Effector memory CD4-positive, alpha-beta T cell (primary cell): ENCODE results near the gene DOCK9.

Experiments
- DNase-seq, 3 donors: peaks; one replicate each; pipeline ENCODE4 v3.0.0-alpha.2; 2020
- H3K27ac ChIP-seq: 2 replicates; pipeline ENCODE4 v1.7.0; 2013; ENCODE audit warnings: mild to moderate bottlenecking, low read length, moderate library complexity; ENCODE audit not compliant: insufficient read depth, poor library complexity, severe bottlenecking
- H3K27me3 ChIP-seq: replicated peaks from 2 replicates; pipeline ENCODE4 v1.7.0; 2013; ENCODE audit warnings: mild to moderate bottlenecking, low read length; ENCODE audit not compliant: insufficient read depth, control insufficient read depth, poor library complexity, severe bottlenecking
- H3K36me3 ChIP-seq: 2 replicates; pipeline ENCODE4 v1.7.0; 2013; ENCODE audit warnings: mild to moderate bottlenecking, low read length, moderate library complexity; ENCODE audit not compliant: control insufficient read depth, insufficient read depth
- H3K4me1 ChIP-seq: 2 replicates; pipeline ENCODE4 v1.7.0; 2013; ENCODE audit warnings: low read length, mild to moderate bottlenecking; ENCODE audit not compliant: control insufficient read depth, insufficient read depth, poor library complexity, severe bottlenecking
- H3K4me3 ChIP-seq: 2 replicates; pipeline ENCODE4 v1.7.0; 2013; ENCODE audit warnings: low read length, low read depth, mild to moderate bottlenecking; ENCODE audit not compliant: insufficient read depth, poor library complexity, severe bottlenecking
- H3K9me3 ChIP-seq: 2 replicates; pipeline ENCODE4 v1.7.0; 2013; ENCODE audit warnings: mild to moderate bottlenecking, low read length, moderate library complexity; ENCODE audit not compliant: control insufficient read depth

Gene DOCK9

DNA sequence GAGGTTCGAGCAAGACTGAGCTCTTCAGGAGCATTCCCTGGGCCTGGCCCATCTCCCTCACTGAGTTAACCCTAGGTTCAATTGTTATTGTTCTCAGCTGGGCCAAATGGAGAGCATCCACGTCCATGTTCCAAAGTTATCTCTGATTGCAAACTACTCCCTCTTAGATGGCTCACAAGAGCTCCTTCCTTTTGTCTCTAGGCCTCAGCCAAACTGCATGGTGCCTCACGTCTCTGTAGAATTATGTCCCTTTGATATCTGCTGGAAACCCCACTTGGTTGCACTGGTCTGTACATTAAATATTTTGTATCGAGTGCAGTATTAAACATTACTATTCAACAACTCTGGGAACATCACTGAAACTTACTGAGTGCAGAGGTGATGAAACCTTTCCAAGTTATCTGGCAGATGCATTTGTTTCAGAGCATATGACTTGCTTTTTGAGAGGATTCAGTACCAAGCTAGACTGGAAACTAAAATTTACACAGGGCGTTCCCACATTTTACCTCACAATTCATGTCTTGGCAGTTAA lies 38.1 kb downstream of the DOCK9 start:
- DNase-seq, result no peak
- no peaks in the 10 kb centered on the region for H3K36me3 ChIP-seq
- no peak overlapping the region for H3K4me3 ChIP-seq

DNA sequence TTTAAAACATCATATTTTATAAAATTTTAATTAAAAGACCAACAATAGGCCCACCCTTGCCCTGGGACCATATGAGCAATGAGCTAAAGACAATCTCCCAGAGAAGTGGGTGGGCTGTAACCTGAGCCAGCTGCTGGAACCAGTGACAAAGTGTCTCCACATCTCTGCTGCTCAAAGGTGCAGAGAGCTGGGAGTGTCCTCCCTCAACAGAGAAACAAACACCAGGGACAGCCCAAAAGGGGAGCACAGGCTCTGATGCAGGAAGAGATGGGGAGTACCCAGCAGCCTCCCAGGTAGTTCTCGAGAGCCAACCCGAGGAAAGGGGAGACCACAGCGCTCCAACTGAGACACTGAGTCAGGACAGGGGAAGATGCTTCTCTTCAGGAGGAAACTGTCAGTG lies 39.1 kb downstream of the DOCK9 start:
- Histone ChIP-seq H3K9me3 (no peaks in the 10 kb centered on the region), H3K4me1 (no peaks in the 10 kb centered on the region), H3K27me3 (no peaks in the 10 kb centered on the region), H3K27ac (no peak overlapping the region), H3K36me3 (no peaks in the 10 kb centered on the region), H3K4me3 (no peak overlapping the region)
- no peak for DNase-seq

More for the DNA sequence above, 38.1 kb downstream of the DOCK9 start:
- H3K27me3 ChIP-seq, result no peaks in the 10 kb centered on the region
- no peaks in the 10 kb centered on the region for H3K4me1 ChIP-seq
- no peak overlapping the region for H3K27ac ChIP-seq
- H3K9me3 ChIP-seq, result no peaks in the 10 kb centered on the region

DNA sequence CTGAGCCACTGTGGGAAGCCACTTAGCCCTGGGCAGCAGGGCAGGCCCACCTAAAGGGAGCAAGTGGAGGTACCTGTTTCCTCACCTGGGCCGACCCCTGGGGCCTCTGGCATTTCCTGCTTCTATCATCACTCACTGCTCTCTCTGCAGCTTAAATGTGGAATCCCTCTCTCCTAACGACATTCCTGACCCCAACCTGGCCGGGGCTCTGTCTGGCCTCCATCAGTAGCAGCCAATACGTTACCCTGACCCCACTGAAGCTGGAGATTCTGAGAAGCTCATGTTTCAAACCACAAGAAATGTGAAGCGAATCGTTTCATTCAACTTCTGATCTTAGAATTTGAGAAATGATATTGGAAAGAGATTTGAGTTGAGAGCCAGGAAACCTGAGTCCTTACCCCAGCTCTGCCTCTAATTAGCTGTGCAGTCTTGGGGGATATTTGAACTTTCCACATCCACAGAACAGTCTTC lies 39.9 kb downstream of the DOCK9 start:
- Histone ChIP-seq H3K4me3 (no peak overlapping the region), H3K27me3 (no peaks in the 10 kb centered on the region), H3K27ac (no peak overlapping the region), H3K36me3 (no peaks in the 10 kb centered on the region), H3K9me3 (no peaks in the 10 kb centered on the region), H3K4me1 (no peaks in the 10 kb centered on the region)
- DNase-seq, result no peak

DNA sequence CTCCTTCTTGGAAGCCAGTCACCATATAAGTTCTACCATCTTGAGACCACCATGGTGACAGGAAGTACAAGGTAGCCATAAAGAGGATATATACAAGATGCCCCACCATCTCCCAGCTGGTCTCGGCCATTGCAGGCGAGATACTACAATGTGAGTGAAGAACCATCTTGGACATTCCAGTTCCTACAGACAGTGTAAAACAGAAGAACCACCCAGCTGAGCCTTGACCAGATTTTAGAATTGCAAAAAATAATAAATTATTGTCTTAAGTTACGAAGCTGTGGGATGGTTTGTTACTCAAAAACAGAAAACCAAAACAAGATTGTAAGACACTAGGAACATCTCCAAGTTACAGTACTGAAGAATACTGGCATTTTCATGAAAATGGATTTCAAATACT lies 43.6 kb downstream of the DOCK9 start:
- H3K27ac ChIP-seq, result no peak overlapping the region
- H3K4me3 ChIP-seq, result no peak overlapping the region
- no peaks in the 10 kb centered on the region for H3K4me1 ChIP-seq
- H3K9me3 ChIP-seq, result no peaks in the 10 kb centered on the region
- no peak for DNase-seq
- no peaks in the 10 kb centered on the region for H3K27me3 ChIP-seq
- H3K36me3 ChIP-seq, result no peaks in the 10 kb centered on the region

DNA sequence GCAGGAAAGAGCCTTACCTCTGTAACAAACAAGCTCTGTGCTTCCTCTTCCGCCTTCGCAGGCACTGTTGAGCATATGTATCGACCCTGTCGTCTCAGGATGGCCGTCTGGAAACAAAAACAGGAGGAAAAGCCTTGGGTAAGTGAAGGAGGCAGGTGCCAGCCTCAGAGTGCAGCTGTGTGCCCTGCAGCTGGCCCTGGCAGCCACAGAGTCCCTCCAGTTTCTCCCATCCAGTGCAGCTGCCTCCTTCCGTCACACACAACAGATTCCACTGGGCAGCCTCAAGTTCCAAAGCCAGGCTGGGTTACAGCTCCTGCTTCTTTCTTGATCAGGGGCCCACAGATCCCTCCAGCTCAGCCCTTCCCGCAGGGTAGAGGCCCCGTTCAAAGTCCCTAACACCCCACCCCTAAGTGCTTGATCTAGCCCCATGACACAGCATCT lies 47.7 kb downstream of the DOCK9 start:
- no peak overlapping the region for H3K4me3 ChIP-seq
- no peaks in the 10 kb centered on the region for H3K4me1 ChIP-seq
- H3K36me3 ChIP-seq, result no peaks in the 10 kb centered on the region
- no peak for DNase-seq
- H3K27ac ChIP-seq, result no peak overlapping the region
- H3K27me3 ChIP-seq, result no peaks in the 10 kb centered on the region
- H3K9me3 ChIP-seq, result no peaks in the 10 kb centered on the region

DNA sequence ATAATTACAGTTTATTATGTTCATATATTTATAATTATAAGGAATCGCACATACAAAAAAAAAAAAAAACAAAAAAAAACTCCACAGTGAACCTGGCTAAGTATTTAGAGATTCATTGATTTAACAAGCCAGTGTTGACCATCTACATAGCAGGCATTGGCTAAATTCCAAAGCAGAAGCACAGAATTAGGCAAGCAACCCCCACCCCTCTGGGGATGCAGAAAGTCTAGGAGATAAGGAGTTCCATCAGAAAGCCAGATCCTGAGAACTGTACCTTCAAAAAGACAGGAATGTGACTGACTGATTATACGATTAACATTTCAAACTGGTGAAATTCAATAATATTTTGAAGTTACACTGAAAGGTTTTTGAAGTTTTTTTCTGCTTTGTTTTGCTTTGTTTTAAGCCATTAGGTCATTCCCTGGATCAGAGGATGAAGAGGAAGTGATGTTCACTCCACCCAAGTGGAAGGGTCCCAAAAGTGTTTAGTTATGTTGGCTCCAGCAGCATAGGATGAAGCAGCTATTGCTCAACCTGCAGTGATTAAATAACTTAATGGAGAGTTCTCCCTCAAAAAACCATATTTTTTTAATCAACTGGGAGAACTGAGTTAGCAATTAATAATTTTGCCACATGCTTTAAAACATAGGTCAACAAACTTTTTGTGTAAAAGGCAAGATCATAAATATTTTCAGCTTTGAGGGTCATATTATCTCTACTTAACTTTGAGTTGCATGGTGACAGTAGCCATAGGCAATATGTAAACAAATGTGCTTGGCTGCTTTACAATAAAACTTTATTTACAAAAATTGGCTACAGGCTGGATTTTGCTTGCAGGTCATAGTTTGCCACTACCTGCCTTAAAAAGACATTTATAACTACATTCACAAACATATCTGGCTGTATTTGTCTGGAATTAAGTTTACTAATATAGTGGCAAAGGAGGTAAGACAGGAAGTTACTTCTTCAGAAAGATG lies 49.6 kb downstream of the DOCK9 start:
- no peaks in the 10 kb centered on the region for H3K4me1 ChIP-seq
- H3K9me3 ChIP-seq, result no peaks in the 10 kb centered on the region
- H3K27me3 ChIP-seq, result no peaks in the 10 kb centered on the region
- no peaks in the 10 kb centered on the region for H3K36me3 ChIP-seq
- no peak overlapping the region for H3K27ac ChIP-seq
- H3K4me3 ChIP-seq, result no peak overlapping the region
- DNase-seq, result no peak

DNA sequence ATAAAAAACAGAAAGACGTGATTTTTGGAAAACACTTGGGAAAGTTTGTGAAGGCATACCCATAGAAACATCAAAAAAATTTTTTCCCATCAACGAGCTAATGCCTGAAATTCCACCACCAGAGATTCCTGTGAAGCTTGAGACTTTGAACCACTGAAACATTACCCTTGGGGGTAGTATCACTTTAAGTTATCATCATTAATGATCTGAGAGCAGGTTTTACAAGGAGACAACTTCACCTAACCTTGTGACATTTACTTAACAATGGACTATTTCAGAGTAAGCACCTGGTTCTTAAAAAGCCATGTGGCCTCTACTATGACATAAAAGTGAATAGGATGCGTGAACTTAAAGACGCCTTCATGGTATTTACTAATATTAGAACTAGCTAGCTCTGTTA lies 51.9 kb downstream of the DOCK9 start:
- no peak for DNase-seq
- Histone ChIP-seq H3K4me1 (no peaks in the 10 kb centered on the region), H3K27ac (no peak overlapping the region), H3K36me3 (peaks cover 9% of the 10 kb centered on the region), H3K27me3 (no peaks in the 10 kb centered on the region), H3K4me3 (no peak overlapping the region), H3K9me3 (no peaks in the 10 kb centered on the region)

DNA sequence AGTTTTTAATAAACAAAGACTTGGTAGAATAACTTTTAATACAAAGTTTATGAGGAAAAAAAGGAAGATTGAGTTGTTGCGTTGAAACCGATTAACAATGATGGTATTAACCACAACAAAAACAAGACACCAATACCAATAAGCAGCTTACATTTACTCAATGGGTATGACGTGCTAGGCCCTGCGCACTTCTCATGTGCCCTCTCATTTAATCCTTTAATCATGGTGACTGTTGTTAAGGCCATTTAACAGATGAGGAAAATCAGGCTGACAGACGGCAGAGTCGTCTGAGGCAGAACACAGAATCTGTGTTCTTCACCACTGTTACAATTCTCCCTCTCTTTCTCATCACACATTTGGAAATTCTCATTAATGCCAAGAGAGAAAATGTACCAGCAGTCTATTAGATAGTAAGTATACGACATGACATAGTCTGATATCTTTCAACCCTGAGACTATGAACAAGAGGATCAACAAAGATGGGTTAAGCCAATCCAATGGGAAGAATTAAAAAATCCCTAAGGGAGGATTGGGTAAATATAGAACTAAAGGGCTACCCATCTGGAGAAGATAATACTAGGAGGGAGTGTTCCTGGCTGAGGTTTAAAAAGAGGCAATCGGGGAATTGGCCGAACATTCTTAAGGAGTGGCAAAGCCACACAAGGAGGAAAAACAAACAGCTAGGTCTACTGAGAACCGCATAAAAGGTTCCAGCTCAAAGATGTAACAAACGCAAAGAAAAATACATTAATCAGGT lies 54.0 kb downstream of the DOCK9 start:
- no peaks in the 10 kb centered on the region for H3K27me3 ChIP-seq
- peaks cover 9% of the 10 kb centered on the region for H3K36me3 ChIP-seq

DNA sequence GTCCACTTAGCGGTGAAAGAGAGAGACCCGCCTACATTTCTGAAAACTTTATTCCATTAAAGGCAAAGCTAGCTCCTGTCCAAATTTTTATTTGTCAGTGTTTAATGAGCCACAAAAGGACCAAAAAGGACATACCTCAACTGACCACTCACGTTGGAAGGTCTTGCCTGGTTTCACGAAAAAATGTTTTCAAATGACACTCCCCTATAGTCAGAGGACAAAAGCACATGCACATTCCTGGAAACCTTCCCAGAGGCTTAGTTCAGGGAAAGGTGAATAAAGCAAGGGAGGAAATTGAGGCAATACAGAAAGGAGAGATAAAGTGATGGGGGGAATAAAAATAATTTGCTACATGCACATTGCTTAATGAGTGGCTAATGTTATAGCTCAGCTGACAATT lies 55.6 kb downstream of the DOCK9 start:
- H3K27me3 ChIP-seq, result no peaks in the 10 kb centered on the region
- no peak overlapping the region for H3K27ac ChIP-seq
- no peaks in the 10 kb centered on the region for H3K9me3 ChIP-seq
- no peak for DNase-seq
- H3K36me3 ChIP-seq, result peaks cover 9% of the 10 kb centered on the region
- H3K4me3 ChIP-seq, result no peak overlapping the region
- peaks cover 5% of the 10 kb centered on the region for H3K4me1 ChIP-seq

More for the DNA sequence above, 54.0 kb downstream of the DOCK9 start:
- DNase-seq, result no peak
- no peaks in the 10 kb centered on the region for H3K9me3 ChIP-seq
- no peak overlapping the region for H3K27ac ChIP-seq
- no peak overlapping the region for H3K4me3 ChIP-seq
- H3K4me1 ChIP-seq, result peaks cover 5% of the 10 kb centered on the region
